Fibroblast of skin of back (primary cell): ENCODE measurements around the gene ARHGEF7.

ENCODE experiments used
- DNase-seq: peaks from one replicate; pipeline ENCODE4 v3.0.0-alpha.2; 2013

The ARHGEF7 gene

DNA sequence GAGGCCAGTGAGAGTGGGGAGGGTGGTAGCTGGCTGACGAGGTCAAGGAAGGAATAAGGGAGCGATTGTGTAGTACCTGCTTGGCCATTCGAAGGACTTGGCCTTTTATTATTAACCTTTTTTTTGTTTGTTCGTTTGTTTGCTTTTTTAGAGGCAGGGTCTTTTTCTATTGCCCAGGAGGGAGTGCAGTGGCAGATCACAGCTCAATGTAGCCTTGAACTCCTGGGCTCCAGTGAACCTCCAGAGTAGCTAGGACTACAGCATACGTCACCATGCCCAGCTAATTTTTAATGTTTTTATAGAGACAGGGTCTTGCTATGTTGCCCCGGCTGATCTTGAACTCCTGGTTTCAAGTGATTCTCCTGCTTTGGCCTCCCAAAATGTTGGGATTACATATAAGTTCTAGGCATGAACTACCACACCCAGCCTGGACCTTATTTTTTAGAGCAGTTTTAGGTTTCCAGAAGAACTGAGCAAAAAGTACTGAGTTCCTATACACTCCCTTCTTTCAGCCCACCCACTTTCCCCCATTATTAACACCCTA lies 25.5 kb downstream of the ARHGEF7 start:
- no peak for DNase-seq

DNA sequence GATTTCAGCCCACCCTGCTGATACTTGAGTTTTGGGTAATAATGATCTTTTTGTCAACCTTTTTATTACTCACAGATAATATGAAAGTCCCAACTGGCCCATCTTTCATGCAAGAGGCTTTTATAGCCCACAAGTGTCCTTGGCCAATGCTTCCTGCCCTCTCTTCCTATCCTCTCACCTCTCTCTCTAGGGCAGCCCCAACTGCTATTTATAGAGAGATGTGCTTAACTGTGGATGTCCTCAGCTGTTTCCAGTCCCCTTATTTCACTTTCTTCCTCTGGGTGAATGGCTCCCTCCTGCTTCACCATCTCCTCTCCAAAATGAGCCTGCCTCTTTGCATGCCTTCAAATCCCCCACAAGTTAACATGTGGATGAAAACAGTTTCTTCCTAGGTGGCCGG lies 27.4 kb downstream of the ARHGEF7 start:
- no peak for DNase-seq

DNA sequence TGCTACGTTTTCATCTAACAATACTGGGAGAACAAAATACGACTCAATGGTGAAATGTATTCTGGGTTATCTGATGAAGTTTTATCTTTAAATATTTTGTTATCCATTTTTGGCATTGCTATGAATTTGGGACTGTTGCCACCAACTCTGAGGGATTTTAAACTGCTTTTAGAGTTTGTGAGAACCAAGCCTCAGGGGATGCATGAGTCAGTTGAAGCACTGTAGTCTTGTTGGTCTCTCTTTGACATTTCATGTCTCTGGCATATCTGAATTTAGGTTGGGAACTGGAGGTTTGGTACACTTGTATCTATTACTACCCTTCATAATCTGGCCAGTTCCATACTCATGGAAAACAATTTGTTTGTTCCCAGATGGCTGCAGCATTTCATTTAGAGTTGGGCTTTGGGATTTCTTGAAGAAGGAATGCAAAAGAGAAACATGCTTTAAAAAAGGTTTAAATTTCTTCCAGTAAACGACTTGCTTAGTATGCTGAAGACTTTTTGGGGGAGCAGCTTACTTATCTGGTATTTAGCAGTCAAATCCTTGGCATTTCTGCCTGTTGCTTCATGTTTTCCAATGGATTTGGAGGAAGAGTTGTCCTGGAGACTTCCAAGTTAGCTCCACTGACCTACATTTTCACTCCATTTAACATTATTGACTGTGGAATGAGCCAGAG lies 28.9 kb downstream of the ARHGEF7 start:
- peak; percentile 83 for DNase-seq

DNA sequence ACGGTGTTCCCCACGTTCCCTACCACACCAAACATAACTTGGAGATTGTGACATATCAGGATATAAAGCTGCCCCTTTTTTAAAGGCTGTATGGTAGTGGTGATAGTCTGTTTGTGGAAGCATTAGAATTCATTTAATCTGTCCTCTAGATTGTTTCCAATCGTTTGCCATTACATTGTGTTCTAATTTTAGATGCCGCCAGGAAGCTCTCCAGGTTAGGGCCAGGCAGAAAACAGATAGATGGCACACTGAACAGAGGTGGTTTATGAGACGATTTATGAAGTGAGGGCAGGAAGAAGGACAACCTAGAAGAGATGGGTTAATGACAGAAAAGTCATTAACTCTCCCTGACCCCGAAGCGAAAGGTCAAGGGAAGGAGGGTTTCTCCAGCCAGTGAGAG lies 30.0 kb downstream of the ARHGEF7 start:
- no peak for DNase-seq

DNA sequence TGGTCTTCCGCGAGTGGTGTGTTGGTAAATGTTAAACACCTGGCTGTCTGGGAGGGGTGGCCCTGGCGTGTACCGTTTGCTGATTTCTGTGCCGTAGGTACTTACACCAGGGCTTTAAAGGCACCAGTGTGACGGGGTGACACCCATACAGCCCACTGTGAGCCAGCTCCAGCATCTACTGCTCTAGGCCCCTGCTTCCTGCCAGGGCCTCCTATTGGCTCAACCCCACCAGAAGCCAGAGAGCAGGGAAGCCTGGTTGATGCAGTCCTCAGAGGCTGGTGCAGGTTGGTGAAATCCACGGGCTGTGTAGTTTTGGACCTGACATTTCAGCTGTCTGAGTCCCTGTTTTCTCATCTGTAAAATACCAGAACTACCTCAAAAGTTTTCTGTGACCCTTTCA lies 30.4 kb downstream of the ARHGEF7 start:
- DNase-seq = no peak

DNA sequence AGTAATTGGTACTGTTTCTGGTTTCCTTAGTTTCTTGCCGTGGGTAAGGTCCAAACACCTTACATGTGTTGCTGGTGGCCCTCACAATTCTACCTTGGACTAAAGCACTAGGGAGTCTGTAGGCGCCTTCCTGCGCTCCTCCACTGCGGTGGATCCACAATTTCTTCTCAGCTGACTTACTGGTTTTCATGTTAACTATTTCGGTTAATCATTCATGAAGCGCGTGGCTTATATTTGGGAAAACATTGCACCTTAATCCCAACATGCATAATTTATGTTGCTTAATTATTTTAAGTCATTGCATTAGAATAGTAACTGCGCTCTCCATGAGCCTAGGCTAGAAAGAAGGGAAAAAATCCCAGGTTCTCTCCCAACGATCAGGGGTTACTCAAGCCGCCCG lies 37.7 kb downstream of the ARHGEF7 start:
- DNase-seq = peak; percentile 12

DNA sequence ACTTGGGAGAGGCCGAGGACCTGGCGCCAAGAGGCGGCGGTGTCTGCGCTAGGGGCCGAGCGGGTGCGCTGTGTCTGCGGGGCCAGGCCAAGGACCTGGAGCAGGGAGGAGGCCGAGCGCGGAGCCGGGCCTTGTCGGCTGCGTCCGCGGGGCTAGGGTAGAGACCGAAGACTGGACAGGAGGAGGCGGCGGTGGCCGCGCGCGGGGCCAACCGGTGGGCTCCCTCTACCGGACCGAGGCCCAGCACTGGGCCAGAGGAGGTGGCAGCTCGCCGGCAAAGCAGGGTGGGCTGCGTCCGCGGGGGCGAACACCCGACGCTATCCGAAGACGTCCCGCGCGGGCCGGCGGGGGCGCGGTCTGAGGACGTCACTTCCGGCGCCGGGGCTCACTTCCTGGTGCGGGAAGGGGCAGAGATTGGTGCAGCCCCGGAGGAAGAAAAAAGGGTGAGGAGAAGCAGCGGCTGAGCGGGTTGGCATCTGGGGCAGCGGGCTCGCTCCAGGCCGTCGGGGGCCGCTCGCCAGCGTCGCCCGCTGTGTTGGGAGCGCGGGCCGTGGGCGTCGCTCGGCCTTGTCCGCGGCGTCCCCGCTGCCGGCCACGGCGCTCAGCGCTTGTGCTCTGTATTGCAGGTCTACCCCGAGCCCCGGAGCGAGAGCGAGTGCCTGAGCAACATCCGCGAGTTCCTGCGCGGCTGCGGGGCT lies 38.3 kb downstream of the ARHGEF7 start:
- DNase-seq = peak; percentile 93

DNA sequence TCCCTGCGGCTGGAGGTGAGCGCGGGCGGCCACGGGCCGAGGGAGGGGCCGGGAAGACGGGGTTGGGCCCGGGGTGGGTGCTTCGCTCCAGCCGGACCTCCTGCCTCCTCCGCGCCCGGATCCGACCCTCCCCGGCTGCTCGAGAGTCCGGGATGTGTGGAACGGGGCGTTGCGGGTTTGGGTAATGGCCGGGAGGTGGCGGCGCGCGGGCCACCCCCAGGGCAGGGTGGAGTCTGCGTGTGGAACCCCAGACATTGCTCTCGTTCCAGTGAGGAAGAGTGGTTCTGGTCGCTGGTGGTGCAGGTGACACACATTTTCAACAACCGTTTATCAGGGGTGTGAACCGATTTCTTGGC lies 38.8 kb downstream of the ARHGEF7 start:
- peak; percentile 55 for DNase-seq

DNA sequence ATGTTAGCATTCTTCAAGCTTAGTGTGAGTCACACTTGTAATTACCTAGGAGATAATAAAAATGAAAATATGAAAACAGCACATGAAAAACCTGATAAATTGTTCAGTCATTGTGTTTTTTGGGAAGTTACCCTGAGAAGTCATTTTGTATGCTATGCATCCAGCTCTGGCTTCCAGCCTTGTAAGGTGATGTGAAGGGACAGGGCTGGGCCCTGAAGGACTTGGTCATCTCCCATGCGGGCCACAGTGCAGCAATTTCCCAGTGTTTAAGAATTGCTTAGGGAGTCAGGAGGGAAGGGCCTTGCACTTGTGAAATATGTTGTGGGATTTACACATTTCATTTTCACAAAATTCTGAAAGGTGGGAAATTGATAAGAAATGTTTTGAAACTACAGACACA lies 41.3 kb downstream of the ARHGEF7 start:
- no peak for DNase-seq

DNA sequence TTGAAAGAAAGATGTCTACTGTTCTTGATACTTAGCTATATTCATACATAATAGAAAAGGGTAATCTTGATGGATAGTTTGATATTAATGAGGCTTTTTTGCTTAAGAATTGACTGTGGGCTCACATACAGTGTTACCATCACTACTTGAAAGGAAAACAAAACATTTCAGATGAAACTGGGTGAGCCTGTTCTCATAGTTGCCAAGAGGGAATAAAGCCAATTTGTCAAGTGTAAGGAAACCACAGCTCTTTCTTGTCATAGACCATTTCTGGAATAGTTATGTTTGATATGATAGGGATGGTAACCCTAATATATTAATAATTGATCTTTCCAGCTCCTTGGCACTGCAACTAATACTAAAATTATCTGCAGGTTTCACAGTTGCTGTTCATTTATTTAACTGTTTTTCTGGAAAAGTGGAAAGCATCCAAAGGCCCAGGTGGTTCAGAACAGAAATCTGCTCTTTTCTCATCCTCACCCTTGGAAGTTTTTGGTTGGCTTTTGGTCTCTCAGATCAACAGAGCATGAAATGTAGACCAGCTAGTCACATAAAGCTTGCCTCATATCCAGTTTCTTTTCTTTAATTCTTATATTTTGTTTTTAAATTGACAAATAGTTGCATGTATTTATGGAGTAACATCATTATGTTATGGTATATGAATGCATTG lies 43.2 kb downstream of the ARHGEF7 start:
- no peak for DNase-seq

DNA sequence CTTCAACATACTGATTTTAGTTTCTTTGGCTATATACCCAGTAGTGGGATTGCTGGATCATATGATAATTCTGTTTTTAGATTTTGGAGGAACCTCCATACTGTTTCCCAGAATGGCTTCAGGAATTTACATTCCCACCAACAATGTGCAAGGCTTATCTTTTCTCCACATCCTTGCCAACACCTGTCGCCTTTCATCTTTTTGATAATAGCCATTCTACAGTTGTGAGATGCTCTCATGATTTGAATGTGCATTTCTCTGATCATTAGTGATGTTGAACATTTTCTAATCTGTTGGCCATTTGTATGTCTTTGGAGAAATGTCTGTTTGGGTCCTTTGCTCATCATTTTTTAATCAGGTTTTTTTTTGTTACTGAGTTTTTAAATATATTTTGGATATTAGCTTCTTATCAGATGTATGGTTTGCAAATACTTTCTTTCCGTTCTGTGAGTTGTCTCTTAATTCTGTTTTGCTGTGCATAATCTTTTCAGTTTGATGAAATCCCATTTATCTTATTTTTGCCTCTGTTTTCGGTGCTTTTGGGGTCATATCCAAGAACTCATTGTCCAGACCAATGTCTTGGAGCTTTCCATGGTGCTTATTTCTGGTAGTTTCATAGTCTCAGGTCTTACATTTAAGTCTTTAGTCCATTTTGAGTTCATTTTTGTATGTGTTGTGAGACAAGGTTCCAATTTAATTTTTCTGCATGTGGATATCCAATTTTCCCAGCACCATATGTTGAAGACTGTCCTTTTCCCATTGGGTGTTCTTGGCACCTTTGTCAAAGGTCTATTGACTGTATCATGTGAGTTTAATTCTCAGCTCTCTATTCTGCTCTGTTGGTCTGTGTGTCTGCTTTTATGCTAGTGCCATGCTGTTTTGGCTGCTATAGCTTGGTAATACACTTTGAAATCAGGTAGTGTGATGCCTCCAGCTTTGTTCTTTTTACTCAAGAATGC lies 44.5 kb downstream of the ARHGEF7 start:
- no peak for DNase-seq

DNA sequence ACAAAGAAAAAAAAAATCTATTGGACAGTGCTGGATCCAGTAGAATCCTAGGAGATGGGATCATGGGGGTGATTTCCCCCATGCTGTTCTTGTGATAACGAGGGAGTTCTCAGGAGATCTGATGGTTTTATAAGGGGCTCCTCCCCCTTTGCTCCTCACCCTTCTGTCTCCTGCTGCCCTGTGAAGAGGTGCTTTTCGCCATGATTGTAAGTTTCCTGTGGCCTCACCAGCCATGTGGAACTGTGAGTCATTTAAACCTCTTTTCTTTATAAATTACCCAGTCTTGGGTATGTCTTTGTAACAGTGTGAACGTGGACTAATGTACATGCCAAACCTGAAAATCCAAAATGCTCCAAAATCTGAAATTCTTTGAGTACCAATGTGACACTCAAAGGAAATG lies 45.5 kb downstream of the ARHGEF7 start:
- DNase-seq = no peak

DNA sequence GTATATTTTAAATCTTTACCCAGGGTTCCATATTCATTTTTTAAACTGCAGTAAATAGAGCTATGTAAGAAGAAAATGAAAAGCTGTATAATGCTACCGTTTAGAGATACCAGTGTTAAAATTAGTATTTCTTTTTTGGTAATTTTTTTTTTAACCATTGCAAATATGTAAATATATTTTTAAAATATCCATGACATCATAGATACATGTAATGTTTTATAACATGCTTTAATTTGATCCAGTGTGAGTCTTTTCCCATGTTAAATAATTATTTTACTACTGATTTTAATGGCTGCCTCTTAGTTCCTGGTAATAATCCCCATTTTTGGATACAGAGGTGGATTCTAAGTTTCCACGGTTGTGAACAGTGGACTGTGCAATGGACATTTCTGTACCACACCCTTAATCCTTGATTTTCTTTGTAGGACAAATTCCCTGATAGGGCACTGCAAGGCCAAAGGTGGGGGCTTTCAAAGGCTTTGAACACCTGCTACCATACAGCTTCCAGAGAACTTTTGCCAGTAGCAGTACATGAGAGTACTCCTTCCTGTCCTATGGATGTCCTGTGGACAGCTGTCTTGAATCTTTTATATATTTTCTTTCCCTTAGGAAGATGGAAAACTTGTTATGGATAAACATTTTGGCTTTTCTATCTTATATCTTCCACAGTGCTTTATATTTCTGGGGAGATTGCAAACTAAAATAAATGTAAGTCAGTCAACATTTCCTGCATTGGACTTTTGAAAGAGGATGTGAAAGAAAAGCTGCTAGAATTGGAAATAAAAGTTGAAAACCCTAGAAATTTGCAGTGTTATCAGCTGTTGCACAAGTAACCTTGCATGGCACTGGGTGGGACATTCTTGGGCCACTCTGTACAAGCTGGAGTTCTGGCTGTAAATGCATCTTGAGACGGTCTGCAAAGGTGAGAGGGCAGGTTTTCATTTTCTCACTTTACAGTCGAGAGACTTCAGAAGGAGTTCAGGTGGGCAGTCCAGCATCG lies 46.8 kb downstream of the ARHGEF7 start:
- no peak for DNase-seq

DNA sequence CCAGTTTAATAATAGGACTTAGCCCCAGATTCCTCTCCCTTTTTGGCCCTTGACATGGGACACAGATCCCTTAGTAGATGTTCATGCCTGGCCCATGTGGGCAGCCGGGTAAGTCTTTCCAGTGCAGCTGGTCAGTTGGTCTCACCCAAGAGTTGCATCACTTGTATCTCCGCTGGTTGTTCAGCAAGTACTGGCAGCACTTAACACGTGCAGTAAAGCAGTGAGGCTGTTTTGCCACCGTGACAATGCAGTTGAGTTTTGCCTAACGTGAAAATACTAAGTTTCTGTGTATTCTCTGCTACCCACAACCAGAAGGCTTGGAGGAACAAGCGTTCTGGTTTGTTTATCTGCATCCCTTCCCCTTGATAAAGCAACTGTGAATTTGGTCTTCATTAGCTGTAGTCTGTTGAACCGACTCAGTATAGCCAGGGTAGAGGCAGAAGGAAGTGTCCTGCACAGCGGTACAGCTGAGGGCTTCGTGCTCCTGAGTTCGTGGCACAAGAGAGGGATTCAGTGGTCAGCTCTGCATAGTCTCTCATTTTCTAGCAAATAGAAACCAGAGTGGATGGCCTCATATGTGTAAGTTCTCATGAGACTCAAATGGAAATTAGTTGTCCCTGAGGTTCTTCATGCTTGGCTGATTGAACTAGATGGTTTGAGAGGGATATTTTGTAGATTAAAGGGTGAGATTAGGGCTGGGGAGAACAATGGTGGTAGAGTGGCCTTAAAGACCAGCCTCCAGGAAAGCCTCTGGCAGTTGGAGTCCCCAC lies 50.3 kb downstream of the ARHGEF7 start:
- no peak for DNase-seq

DNA sequence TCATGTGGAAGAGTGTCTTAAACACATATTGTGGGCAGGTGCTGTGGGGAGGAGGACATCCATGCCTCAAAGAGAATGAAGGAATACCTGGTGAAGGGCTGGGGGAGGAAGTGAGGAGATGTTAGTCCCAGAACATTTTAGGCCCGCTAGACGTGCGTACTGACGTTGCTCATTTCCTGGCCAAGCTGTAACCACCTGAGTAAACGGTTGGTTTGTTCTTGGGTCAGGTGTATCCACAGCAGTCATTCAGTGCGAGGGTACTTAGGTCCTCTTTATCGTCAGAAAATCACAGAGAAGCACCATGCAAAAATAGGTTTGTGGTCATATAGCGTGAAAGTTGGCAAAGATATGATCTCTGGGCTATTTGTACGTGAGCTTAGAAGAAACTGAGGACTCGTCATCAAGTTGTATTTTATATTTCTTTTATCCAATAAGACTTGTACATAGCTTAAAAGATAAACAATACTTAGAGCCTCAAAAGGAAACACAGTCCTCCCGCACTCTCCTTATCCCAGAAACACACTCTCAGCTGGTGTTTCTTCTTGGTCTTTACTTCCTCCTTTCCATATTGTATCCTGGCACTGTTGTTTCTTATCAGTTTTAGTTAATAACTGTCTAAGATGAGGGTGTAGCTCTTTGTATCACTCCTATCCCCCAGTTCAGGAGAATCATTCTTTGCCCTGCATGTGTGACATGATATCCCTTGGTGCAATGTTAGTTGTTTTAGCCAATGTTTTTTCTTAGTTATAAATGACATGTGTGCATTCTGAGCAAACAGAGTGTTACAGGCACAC lies 52.0 kb downstream of the ARHGEF7 start:
- DNase-seq = no peak

DNA sequence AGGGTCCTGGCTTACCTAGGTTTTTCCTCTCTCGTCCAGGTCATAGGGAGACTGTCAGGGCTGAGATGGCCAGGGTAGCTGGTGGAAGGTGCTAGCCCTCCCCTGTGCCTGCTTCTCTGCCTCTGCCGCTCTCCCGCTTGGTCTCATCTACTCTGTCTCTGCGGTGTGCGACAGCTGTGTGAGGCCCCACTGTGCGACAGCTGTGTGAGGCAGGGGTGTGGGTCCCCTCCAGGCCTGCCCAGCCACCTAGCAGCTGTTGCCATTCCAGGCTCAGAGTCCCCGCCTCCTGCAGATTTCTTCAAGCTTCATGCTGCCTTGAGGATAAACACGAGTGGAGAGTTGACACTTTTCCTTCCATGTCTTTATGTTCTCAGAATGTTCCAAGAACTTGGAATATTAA lies 53.0 kb downstream of the ARHGEF7 start:
- DNase-seq = no peak

DNA sequence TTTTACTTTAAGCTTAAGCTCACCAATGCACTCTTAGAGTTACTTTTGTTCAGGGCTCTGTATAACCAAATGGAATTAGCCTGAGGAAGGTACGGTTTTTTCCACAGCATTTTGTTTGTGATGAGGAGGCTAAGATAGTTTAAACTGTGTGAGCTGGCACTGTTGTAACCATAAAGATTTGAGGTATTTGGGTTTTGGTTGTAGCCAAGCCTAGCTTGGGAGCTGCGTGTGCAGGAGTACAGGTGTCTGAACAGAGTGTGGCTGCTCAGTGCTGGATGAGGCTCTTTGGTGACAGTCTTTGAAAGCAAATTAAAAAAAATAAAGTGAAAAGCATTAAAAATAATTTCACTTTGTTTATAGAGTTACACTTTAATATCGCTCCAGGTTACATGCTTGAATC lies 56.0 kb downstream of the ARHGEF7 start:
- no peak for DNase-seq

DNA sequence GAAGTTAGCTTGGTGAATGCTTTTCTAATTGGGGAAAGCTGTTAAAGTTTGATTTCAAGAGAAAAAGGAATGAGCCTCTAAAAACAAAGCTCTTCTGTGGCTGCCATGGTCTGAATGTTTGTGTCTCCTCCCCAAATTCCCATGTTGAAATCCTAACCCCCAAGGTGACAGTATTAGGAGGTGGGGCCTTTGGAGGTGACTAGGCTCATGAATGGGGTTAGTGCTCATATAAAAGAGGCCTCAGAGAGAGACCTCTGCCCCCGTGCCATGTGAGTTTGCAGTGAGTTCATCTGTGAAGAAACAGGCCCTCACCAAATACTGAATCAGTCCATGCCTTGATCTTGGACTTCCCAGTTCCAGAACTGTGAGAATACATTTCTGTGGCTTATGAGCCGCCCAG lies 56.5 kb downstream of the ARHGEF7 start:
- DNase-seq = no peak

DNA sequence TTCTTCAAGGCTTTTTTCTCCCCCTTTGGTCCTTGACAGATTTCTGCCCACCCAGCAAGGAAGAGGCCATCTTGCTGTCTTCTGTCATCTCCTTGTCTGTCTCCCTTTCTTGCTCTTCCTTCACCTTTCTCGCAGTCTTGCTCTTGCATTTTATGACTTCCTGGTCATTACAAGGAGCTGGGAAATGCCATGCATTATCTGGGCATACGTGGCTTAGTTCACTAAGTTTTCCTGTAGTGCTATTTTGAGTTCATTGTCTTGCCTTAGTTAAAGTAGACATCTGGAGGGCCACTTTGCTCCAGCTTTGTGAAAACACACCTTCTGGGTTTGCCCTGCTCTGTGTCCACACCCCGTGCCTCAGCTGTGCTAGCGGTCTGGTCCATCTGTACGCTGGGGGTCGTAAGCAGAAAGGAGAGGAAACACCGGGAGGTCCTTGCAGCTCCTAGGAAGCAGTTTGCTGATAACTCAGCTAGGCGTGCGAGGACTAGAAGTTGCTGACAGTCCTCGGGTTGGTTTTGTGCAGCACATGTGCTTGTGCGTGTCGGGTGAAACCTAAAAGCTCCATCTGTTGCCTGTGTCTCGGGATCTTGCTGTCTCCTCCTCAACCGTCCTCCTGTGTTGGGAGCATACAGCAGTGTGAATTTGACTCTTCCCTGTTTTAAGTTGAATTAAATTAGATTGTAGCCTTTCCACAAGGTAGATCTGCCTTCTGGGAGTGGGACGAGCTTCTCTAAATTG lies 59.4 kb downstream of the ARHGEF7 start:
- DNase-seq = no peak
